Measurements from ENCODE around the gene TGFA. TPM values are rescaled to one million over a fixed set of nuclear protein-coding genes. Genes with fewer than 3 reads are reported as not detected.

The TGFA gene
- total and polyA plus RNA-seq, 4 donors, result 1.1 to 2.9 (median 1.7) TPM

GRCh38 chr2:70522627-70523026 is 31.0 kb downstream of the TGFA start:
- TF ChIP-seq ATF3 (IDR thresholded peaks at IDR 0.05), result no peak
- TF ChIP-seq FOXA1 (IDR thresholded peaks at IDR 0.05), result no peak
- no peak for TF ChIP-seq RXRA (IDR thresholded peaks at IDR 0.05)
- TF ChIP-seq RAD21 (IDR thresholded peaks at IDR 0.05), result no peak
- Histone ChIP-seq H3K36me3 (ENCODE audit: control insufficient read depth in 4 of 4, insufficient read depth in 3 of 4, low read depth in 1 of 4, low read length in 3 of 4) (no peaks in the 10 kb centered on the region), H3K9ac (ENCODE audit: low read depth in 1 of 2, low read length in 2 of 2) (no peak overlapping the region), H3K4me1 (ENCODE audit: control insufficient read depth in 4 of 4, insufficient read depth in 4 of 4, low read length in 3 of 4) (peaks cover 0 to 9% (median 2%) of the 10 kb centered on the region in 4 donors), H3K9me3 (ENCODE audit: control insufficient read depth in 4 of 4, low read length in 3 of 4) (no peaks in the 10 kb centered on the region), H3K27me3 (ENCODE audit: control insufficient read depth in 4 of 4, insufficient read depth in 4 of 4, low read length in 3 of 4) (no peaks in the 10 kb centered on the region), H3K4me3 (ENCODE audit: low read depth in 1 of 3, low read length in 3 of 3) (no peak overlapping the region), H3K27ac (ENCODE audit: low read depth in 1 of 2, low read length in 2 of 2) (no peak overlapping the region)
- 88% methylated on average over 5 of the region's 5 CpGs for WGBS
- no peak for DNase-seq (ENCODE audit: low spot score)

- no peak overlapping the region for H3K4me3 ChIP-seq (ENCODE audit: low read depth in 1 of 3, low read length in 3 of 3)
- no peak overlapping the region for H3K9ac ChIP-seq (ENCODE audit: low read depth in 1 of 2, low read length in 2 of 2)
- WGBS, result 70% methylated on average over 3 of the region's 3 CpGs
- H3K27ac ChIP-seq (ENCODE audit: low read depth in 1 of 2, low read length in 2 of 2), result no peak overlapping the region
- H3K4me1 ChIP-seq (ENCODE audit: control insufficient read depth in 4 of 4, insufficient read depth in 4 of 4, low read length in 3 of 4), result peaks cover 0 to 9% (median 2%) of the 10 kb centered on the region in 4 donors
- TF ChIP-seq ATF3 (IDR thresholded peaks at IDR 0.05), result no peak
- no peak for TF ChIP-seq RXRA (IDR thresholded peaks at IDR 0.05)
- TF ChIP-seq JUND (IDR thresholded peaks at IDR 0.05), result no peak
- TF ChIP-seq REST (IDR thresholded peaks at IDR 0.05), result no peak
- TF ChIP-seq HNF4A (conservative IDR thresholded peaks at IDR 0.05), result no peak
- no peak for TF ChIP-seq RAD21 (IDR thresholded peaks at IDR 0.05)
- TF ChIP-seq SP1 (IDR thresholded peaks at IDR 0.05), result no peak
- TF ChIP-seq NR2F2 (IDR thresholded peaks at IDR 0.05), result no peak
- no peak for TF ChIP-seq YY1 (IDR thresholded peaks at IDR 0.05)
- TF ChIP-seq EGR1 (IDR thresholded peaks at IDR 0.05; ENCODE audit: low read depth in 2 of 2), result no peak
- no peak for TF ChIP-seq FOXA2 (IDR thresholded peaks at IDR 0.05)
- no peak for TF ChIP-seq TAF1 (conservative IDR thresholded peaks at IDR 0.05)
- no peak for TF ChIP-seq MAX (IDR thresholded peaks at IDR 0.05)
- no peak for TF ChIP-seq ZBTB33 (IDR thresholded peaks at IDR 0.05)
- TF ChIP-seq FOXA1 (IDR thresholded peaks at IDR 0.05), result no peak
- H3K27me3 ChIP-seq (ENCODE audit: control insufficient read depth in 4 of 4, insufficient read depth in 4 of 4, low read length in 3 of 4), result no peaks in the 10 kb centered on the region
- no peak for DNase-seq (ENCODE audit: low spot score)
- H3K9me3 ChIP-seq (ENCODE audit: control insufficient read depth in 4 of 4, low read length in 3 of 4), result no peaks in the 10 kb centered on the region
- no peaks in the 10 kb centered on the region for H3K36me3 ChIP-seq (ENCODE audit: control insufficient read depth in 4 of 4, insufficient read depth in 3 of 4, low read depth in 1 of 4, low read length in 3 of 4)
Measured at GRCh38 chr2:70520825-70521224, 32.8 kb downstream of the TGFA start.

Measured in liver (tissue), 9 donors.